ENCODE results near the gene HABP4. TPM values are rescaled to one million over a fixed set of nuclear protein-coding genes. Genes with fewer than 3 reads are reported as not detected.

Gene HABP4
- total RNA-seq, 4 donors from 2014 or later: 15.1 to 32.8 (median 26.2) TPM

GRCh38 chr9:96514800-96515158 lies 64.8 kb downstream of the HABP4 start:
- no peak for TF ChIP-seq CTCF (IDR thresholded peaks at IDR 0.05; ENCODE audit: low read depth)

GRCh38 chr9:96515621-96516470 lies 65.9 kb downstream of the HABP4 start:
- no peak for TF ChIP-seq CTCF (IDR thresholded peaks at IDR 0.05; ENCODE audit: low read depth)

- TF ChIP-seq CTCF (IDR thresholded peaks at IDR 0.05; ENCODE audit: low read depth): no peak
These were observed 69.1 kb downstream of the HABP4 start for GRCh38 chr9:96519095-96519494.

- no peak for TF ChIP-seq CTCF (IDR thresholded peaks at IDR 0.05; ENCODE audit: low read depth)
These were observed 69.8 kb downstream of the HABP4 start for GRCh38 chr9:96519787-96520186.

GRCh38 chr9:96522366-96522765 lies 72.4 kb downstream of the HABP4 start:
- TF ChIP-seq CTCF (IDR thresholded peaks at IDR 0.05; ENCODE audit: low read depth): no peak

- no peak for TF ChIP-seq CTCF (IDR thresholded peaks at IDR 0.05; ENCODE audit: low read depth)
These were observed 73.4 kb downstream of the HABP4 start for GRCh38 chr9:96523374-96523773.

GRCh38 chr9:96524045-96524444 lies 74.1 kb downstream of the HABP4 start:
- TF ChIP-seq CTCF (IDR thresholded peaks at IDR 0.05; ENCODE audit: low read depth): no peak
